Purkinje cell (primary cell): Measurements from ENCODE around the gene CEBPE. TPM values are rescaled to one million over a fixed set of nuclear protein-coding genes. Genes with fewer than 3 reads are reported as not detected.

Source experiments
- polyA plus RNA-seq: library from polyadenylated mRNA; unstranded; fragments of >200 nt; fragmentation: Nextera tagmentation; gene quantifications from 2 replicates; pipeline ENCODE4 v1.2.1, GENCODE V29; 2014

Gene CEBPE
- not detected in 2 replicates for polyA plus RNA-seq

DNA sequence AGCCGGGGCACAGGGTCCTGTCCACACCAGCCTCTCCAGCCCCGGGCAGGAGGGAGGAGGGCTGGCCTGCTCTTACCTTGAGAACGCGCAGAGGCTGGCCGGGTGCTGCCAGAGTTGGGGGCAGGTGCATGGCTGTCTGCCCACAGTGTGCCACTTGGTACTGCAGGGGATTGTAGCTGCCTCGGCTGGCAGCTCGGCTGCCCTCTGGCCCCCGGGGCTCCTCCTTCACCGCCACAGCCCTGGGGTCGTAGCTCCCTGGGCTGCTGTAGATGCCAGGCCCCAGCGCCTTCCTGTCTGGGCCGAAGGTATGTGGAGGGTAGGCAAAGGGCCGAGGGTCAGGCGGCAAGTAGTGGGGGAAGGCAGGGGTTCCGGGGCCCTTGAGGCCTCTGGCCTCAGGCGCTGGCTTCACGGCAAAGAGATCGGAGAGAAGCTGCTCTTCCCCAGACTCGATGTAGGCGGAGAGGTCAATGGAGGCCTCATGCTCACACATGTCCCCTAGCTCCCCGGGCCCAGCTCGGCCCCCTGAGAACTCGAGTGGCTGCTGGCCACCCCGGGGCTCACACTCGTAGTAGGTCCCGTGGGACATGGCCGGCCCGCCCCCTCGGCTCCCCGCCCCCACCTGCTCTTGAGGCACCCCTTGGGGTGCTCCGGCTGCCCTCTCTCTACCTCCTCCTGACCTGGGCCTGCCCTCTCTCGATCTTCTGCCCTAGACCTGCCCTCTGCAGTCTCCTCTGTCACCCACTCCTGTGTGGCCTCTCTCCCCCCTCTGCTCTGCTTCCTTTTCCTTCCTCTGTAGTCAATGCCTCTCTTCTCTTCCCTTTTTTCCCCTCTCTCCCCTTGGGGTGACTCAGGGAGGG, at the start of gene CEBPE:
TSS of gene CEBPE (minus strand) at position 750 of the 857 bp plus-strand sequence. CDS start at position 586, 164 bp downstream.

DNA sequence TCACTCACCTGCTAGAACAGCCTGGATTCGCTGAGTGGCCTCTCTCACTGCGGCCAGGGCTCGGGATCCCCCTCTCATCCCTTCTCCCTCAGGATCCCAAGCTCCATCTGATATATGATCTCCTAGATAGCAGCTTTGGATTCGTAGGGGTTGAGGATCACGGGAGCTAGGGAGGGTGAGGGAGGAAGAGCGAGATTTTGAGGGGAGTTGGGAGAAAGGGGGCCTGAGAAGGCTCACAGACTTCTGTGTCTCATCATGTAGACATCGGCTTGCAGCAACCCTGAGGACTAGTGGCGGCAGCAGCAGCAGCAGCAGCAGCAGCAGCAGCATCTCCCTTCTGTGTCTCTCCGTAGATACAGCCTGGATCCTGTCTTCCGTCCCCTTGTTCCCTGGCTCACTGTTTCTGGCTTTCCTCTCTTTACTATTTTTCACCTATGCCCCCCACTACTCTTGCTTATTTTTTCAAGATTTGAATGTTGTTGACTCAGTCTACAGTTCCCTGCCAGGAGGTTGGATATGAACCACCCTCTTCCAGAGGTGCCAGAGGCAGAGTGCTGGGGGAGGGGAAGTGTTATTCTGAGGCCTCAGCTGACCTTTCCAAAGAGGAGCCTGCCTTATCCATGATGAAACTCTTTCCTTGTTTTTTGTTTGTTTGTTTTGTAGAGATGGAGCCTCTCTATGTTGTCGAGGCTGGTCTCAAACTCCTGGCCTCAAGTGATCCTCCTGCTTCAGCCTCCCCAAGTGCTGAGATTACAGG, 14.3 kb downstream of the CEBPE start, which contains the start of gene CIROP:
TSS of gene CIROP (minus strand) at position 399 of the 757 bp plus-strand sequence. CDS start at position 330, 69 bp downstream.

DNA sequence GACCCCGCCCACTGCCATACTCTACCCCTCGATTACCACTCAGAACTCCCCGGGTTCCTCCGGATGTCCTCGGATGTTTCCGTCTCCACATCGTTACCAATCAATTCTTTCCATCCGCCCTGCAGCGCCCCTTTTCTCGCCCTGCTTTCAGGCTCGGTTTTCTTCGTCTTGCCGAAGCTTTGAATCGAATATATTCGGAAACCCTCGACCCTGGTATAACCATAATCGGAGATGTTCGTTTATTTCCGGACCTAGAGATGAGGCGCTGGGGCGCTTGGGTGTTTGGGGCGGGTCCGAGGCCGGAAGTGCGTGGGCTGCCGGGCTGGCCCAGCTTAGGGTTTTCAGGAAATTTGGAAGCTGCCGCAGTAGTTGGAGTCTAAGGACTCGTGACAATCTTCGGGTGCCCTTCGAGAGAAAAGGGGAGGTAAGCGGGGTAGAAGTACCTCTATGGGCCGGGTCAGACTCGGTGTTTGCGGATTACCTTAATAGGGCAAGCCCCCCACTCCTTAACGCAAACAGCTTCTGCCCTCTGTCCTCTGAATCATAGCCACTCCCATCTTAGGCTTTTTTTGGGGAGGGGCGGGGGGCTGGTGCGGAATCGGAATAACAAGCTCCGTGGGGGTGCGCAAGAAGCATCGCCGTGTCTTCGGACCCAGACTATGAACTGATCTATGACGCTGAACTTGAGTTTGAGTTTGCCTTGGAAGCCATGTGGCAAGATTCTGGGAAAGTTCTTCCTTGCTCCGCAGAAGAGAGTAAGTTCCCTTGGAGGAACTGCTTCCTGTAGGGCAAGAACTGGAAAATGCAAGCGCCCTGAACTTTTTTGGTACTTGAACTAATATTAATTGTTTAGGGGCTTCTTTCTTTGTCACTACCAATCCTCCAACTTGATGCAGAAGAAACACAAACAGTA, 23.6 kb downstream of the CEBPE start, which contains the start of gene C14orf119:
TSS of gene C14orf119 (plus strand) at position 310 of the 913 bp plus-strand sequence. CDS start 2,154 bp downstream, outside the sequence.

GRCh38 chr14:23094666-23095195, 24.3 kb downstream of the CEBPE start, which contains the start of gene ACIN1:
TSS of gene ACIN1 (minus strand) at chr14:23095136. CDS start at chr14:23095112, 24 bp downstream.

Other genes with a start within 250 kb of the CEBPE start
- gene LRP10, start 247.5 kb downstream of the CEBPE start, polyA plus RNA-seq = 0.47 and 1.4 TPM in 2 replicates
- not detected in 2 replicates for gene REM2, start 236.0 kb downstream of the CEBPE start, polyA plus RNA-seq
- gene RBM23, start 200.1 kb downstream of the CEBPE start, polyA plus RNA-seq = 27.9 and 36.6 TPM in 2 replicates
- 26.1 and 29.9 TPM in 2 replicates for gene PRMT5, start 189.9 kb downstream of the CEBPE start, polyA plus RNA-seq
- 2.6 and 4.0 TPM in 2 replicates for gene HAUS4, start 162.2 kb downstream of the CEBPE start, polyA plus RNA-seq
- gene AJUBA, start 136.7 kb downstream of the CEBPE start, polyA plus RNA-seq = 4.1 and 8.8 TPM in 2 replicates
- gene C14orf93, start 109.1 kb downstream of the CEBPE start, polyA plus RNA-seq = 1.1 and 1.4 TPM in 2 replicates
- gene PSMB5, start 84.4 kb downstream of the CEBPE start, polyA plus RNA-seq = 475 and 624 TPM in 2 replicates
- gene PSMB11, start 77.0 kb downstream of the CEBPE start, polyA plus RNA-seq = not detected in 2 replicates
- gene CDH24, start 61.7 kb downstream of the CEBPE start, polyA plus RNA-seq = 0.20 TPM in 1 of 2 replicates, not detected in the other
- gene ACIN1, start 24.1 kb downstream of the CEBPE start, polyA plus RNA-seq = 3.0 and 5.2 TPM in 2 replicates
- gene C14orf119, start 23.8 kb downstream of the CEBPE start, polyA plus RNA-seq = 97.6 and 158 TPM in 2 replicates
- not detected in 2 replicates for gene CIROP, start 14.3 kb downstream of the CEBPE start, polyA plus RNA-seq
- 22.0 and 27.0 TPM in 2 replicates for gene SLC7A8, start 64.4 kb upstream of the CEBPE start, polyA plus RNA-seq
- not detected in 2 replicates for gene RNF212B, start 118.7 kb upstream of the CEBPE start, polyA plus RNA-seq
- gene HOMEZ, start 166.9 kb upstream of the CEBPE start, polyA plus RNA-seq = 1.2 and 5.5 TPM in 2 replicates
- 37.3 and 59.4 TPM in 2 replicates for gene PPP1R3E, start 183.6 kb upstream of the CEBPE start, polyA plus RNA-seq
- 10.8 and 11.4 TPM in 2 replicates for gene BCL2L2, start 187.6 kb upstream of the CEBPE start, polyA plus RNA-seq
- gene PABPN1, start 202.2 kb upstream of the CEBPE start, polyA plus RNA-seq = 52.3 and 57.9 TPM in 2 replicates
- gene SLC22A17, start 233.6 kb upstream of the CEBPE start, polyA plus RNA-seq = 46.4 and 58.9 TPM in 2 replicates
- gene EFS, start 245.9 kb upstream of the CEBPE start, polyA plus RNA-seq = 0.16 and 0.21 TPM in 2 replicates